ENCODE measurements around the gene MAGI2.
"Not testable (repeated sequence)": the region's sequence is repeated elsewhere in the genome, so short reads cannot be mapped to it uniquely, and the experiment has no call there.

Gene MAGI2

GRCh38 chr7:78605119-78605518 lies 848.3 kb downstream of the MAGI2 start:
- DNase-seq = no peak

GRCh38 chr7:78601728-78602127 lies 851.7 kb downstream of the MAGI2 start:
- no peak for DNase-seq

- no peak for DNase-seq
These were observed 859.3 kb downstream of the MAGI2 start for GRCh38 chr7:78594156-78594555.

GRCh38 chr7:78588393-78588792 lies 865.1 kb downstream of the MAGI2 start:
- DNase-seq = no peak

GRCh38 chr7:78587443-78588044 lies 865.9 kb downstream of the MAGI2 start:
- no peak for DNase-seq

- DNase-seq = no peak
These were observed 867.5 kb downstream of the MAGI2 start for GRCh38 chr7:78585980-78586379.

GRCh38 chr7:78578686-78579085 lies 874.8 kb downstream of the MAGI2 start:
- no peak for DNase-seq

GRCh38 chr7:78577174-78577952 lies 876.1 kb downstream of the MAGI2 start:
- DNase-seq = not testable (repeated sequence)

- DNase-seq = no peak
These were observed 877.2 kb downstream of the MAGI2 start for GRCh38 chr7:78576236-78576635.

- DNase-seq = no peak
These were observed 882.2 kb downstream of the MAGI2 start for GRCh38 chr7:78571292-78571691.

- DNase-seq = no peak
These were observed 884.8 kb downstream of the MAGI2 start for GRCh38 chr7:78568690-78569089.

- no peak for DNase-seq
These were observed 885.6 kb downstream of the MAGI2 start for GRCh38 chr7:78567836-78568235.

- DNase-seq = no peak
These were observed 887.7 kb downstream of the MAGI2 start for GRCh38 chr7:78565784-78566183.

GRCh38 chr7:78563191-78563590 lies 890.3 kb downstream of the MAGI2 start:
- no peak for DNase-seq

- no peak for DNase-seq
These were observed 891.3 kb downstream of the MAGI2 start for GRCh38 chr7:78562191-78562590.

GRCh38 chr7:78558566-78558965 lies 894.9 kb downstream of the MAGI2 start:
- DNase-seq = no peak

- DNase-seq = no peak
These were observed 909.5 kb downstream of the MAGI2 start for GRCh38 chr7:78543976-78544375.

- DNase-seq = no peak
These were observed 910.5 kb downstream of the MAGI2 start for GRCh38 chr7:78542981-78543380.

- no peak for DNase-seq
These were observed 910.9 kb downstream of the MAGI2 start for GRCh38 chr7:78542541-78542940.

- DNase-seq = no peak
These were observed 913.6 kb downstream of the MAGI2 start for GRCh38 chr7:78539825-78540224.

- DNase-seq = no peak
These were observed 917.8 kb downstream of the MAGI2 start for GRCh38 chr7:78535655-78536054.

GRCh38 chr7:78530351-78530750 lies 923.1 kb downstream of the MAGI2 start:
- DNase-seq = no peak

- DNase-seq = no peak
These were observed 924.1 kb downstream of the MAGI2 start for GRCh38 chr7:78529392-78529791.

- no peak for DNase-seq
These were observed 924.5 kb downstream of the MAGI2 start for GRCh38 chr7:78528964-78529363.

GRCh38 chr7:78523930-78524329 lies 929.5 kb downstream of the MAGI2 start:
- no peak for DNase-seq

Data from inflammatory macrophage treated with lipopolysaccharide for 4 hours (primary cell).